GM18517 (cell line): Measurements from ENCODE around the gene ZNF236.

Experiments
- ATAC-seq: cut with Tn5 transposase; IDR thresholded peaks from one replicate; pipeline ENCODE4 v1.9.1; 2021; ENCODE audit warnings: mild to moderate bottlenecking, moderate library complexity; ENCODE audit not compliant: unreplicated experiment

ZNF236 gene

GRCh38 chr18:76821356-76821874 is 942 bp upstream of the ZNF236 start:
- ATAC-seq: no peak

GRCh38 chr18:76821875-76822505 is 367 bp upstream of the ZNF236 start:
- peak; percentile 49 for ATAC-seq

- no peak for ATAC-seq
Measured at GRCh38 chr18:76823161-76823538, 793 bp downstream of the ZNF236 start.

GRCh38 chr18:76823587-76824011 is 1.2 kb downstream of the ZNF236 start:
- no peak for ATAC-seq

GRCh38 chr18:76824145-76824676 is 1.9 kb downstream of the ZNF236 start:
- ATAC-seq: no peak

GRCh38 chr18:76824754-76825153 is 2.4 kb downstream of the ZNF236 start:
- ATAC-seq: no peak

GRCh38 chr18:76827205-76828200 is 5.1 kb downstream of the ZNF236 start:
- ATAC-seq: no peak

GRCh38 chr18:76834379-76834778 is 12.0 kb downstream of the ZNF236 start:
- no peak for ATAC-seq

- ATAC-seq: no peak
Measured at GRCh38 chr18:76835380-76835779, 13.0 kb downstream of the ZNF236 start.

GRCh38 chr18:76837071-76837470 is 14.7 kb downstream of the ZNF236 start:
- ATAC-seq: no peak

GRCh38 chr18:76838182-76838581 is 15.8 kb downstream of the ZNF236 start:
- no peak for ATAC-seq

- no peak for ATAC-seq
Measured at GRCh38 chr18:76839086-76839794, 16.9 kb downstream of the ZNF236 start.

GRCh38 chr18:76842837-76843530 is 20.6 kb downstream of the ZNF236 start:
- no peak for ATAC-seq

GRCh38 chr18:76844144-76844543 is 21.8 kb downstream of the ZNF236 start:
- ATAC-seq: no peak

GRCh38 chr18:76844742-76845477 is 22.6 kb downstream of the ZNF236 start:
- ATAC-seq: no peak

- no peak for ATAC-seq
Measured at GRCh38 chr18:76846217-76846616, 23.9 kb downstream of the ZNF236 start.

- ATAC-seq: no peak
Measured at GRCh38 chr18:76847916-76848315, 25.6 kb downstream of the ZNF236 start.

GRCh38 chr18:76850112-76850511 is 27.8 kb downstream of the ZNF236 start:
- ATAC-seq: no peak

- no peak for ATAC-seq
Measured at GRCh38 chr18:76855594-76855993, 33.2 kb downstream of the ZNF236 start.

GRCh38 chr18:76857476-76857875 is 35.1 kb downstream of the ZNF236 start:
- no peak for ATAC-seq
